K562 (cell line): ENCODE data around the gene ROS1.

Source experiments
- C11orf30 ChIP-seq: fragments of 450-650 bp; IDR thresholded peaks from 2 replicates; pipeline ENCODE4 v1.6.1; 2016; ENCODE audit warnings: low read depth, mild to moderate bottlenecking
- FOXA1 ChIP-seq: fragments of 450-650 bp; IDR thresholded peaks from 2 replicates; pipeline ENCODE4 v1.6.1; 2016; ENCODE audit warnings: mild to moderate bottlenecking, borderline replicate concordance
- GABPA ChIP-seq: fragments of 200-800 bp; sonication (Bioruptor generic); conservative IDR thresholded peaks from 2 replicates; pipeline ENCODE4 v1.6.1; 2016; ENCODE audit warnings: low read depth, missing genetic modification characterization, missing compliant biosample characterization
- JUN ChIP-seq, 2 experiments: sonication (generic) in 1 of 2; formaldehyde crosslinking in 1 of 2; IDR thresholded peaks; 2 replicates each; pipeline versions ENCODE4 v1.6.1 to v1.8.0; 2012 to 2022; ENCODE audit warnings: borderline replicate concordance in 2 of 2, mild to moderate bottlenecking in 2 of 2, improper control_type of control experiment in 1 of 2, low read depth in 1 of 2, low read length in 1 of 2, missing genetic modification reagents in 1 of 2
- KAT8 ChIP-seq: fragments of 450-650 bp; IDR thresholded peaks from 2 replicates; pipeline ENCODE4 v1.6.1; 2016; ENCODE audit warnings: low read depth, mild to moderate bottlenecking
- LEF1 ChIP-seq: fragments of 450-650 bp; IDR thresholded peaks from 2 replicates; pipeline ENCODE4 v1.6.1; 2016; ENCODE audit warnings: mild to moderate bottlenecking
- NCOA6 ChIP-seq: fragments of 450-650 bp; IDR thresholded peaks from 2 replicates; pipeline ENCODE4 v1.6.1; 2017; ENCODE audit warnings: mild to moderate bottlenecking
- NR2C1 ChIP-seq, 2 experiments: fragments of 450-650 bp; IDR thresholded peaks; 2 replicates each; pipeline ENCODE4 v1.6.1; 2017; ENCODE audit warnings: mild to moderate bottlenecking in 2 of 2, antibody characterized with exemption in 1 of 2, inconsistent platforms in 1 of 2, missing compliant biosample characterization in 1 of 2, missing genetic modification characterization in 1 of 2
- RFX1 ChIP-seq: fragments of 450-650 bp; IDR thresholded peaks from 2 replicates; pipeline ENCODE4 v1.6.1; 2016; ENCODE audit warnings: mild to moderate bottlenecking, moderate library complexity
- ZSCAN29 ChIP-seq: fragments of 450-650 bp; IDR thresholded peaks from 2 replicates; pipeline ENCODE4 v1.6.1; 2017
- TF ChIP-seq, protein P1 (sequence below): conservative IDR thresholded peaks from 2 replicates; pipeline ENCODE4 v1.6.1; 2011; ENCODE audit warnings: low read depth, mild to moderate bottlenecking, low read length; ENCODE audit not compliant: control insufficient read depth
- TF ChIP-seq, protein P2 (sequence below): fragments of 250-450 bp; sonication (Bioruptor Pico); IDR thresholded peaks from 2 replicates; pipeline ENCODE4 v1.4.0; 2020; ENCODE audit warnings: mild to moderate bottlenecking, moderate library complexity
- TF ChIP-seq, protein P3 (sequence below), 3 experiments: IDR thresholded peaks in 2 of 3; conservative IDR thresholded peaks in 1 of 3; 2 replicates each; pipeline ENCODE4 v1.5.1; 2011 to 2012; ENCODE audit warnings: low read length in 3 of 3, mild to moderate bottlenecking in 3 of 3, control low read depth in 2 of 3, improper control_type of control experiment in 1 of 3, inconsistent platforms in 1 of 3, low read depth in 1 of 3, mixed read lengths in 1 of 3, moderate library complexity in 1 of 3; ENCODE audit not compliant: insufficient read depth in 2 of 3

DNA sequence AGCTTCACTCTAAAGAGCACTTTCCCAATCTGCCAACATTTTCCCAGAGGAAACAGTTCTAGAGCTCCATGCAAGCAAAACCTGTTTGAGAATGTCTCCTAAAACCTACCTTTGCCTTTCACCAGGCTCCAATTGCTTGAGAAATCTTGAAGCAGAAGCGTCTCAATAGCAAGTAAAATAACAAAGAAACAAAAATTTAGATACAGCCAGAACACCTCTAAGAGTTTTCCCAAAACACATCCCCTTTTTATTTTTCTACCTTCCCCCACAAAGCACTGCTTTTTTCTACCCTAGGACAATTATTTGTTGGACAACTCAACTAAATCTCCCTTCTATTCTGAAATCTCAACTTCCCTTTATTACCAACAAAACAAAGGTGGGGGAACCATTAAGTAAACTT is 156.8 kb downstream of the ROS1 start:
- TF ChIP-seq GABPA (tag) (no peak), FOXA1 (no peak), RFX1 (no peak), JUN (IDR thresholded peaks at IDR 0.05; ENCODE audit: borderline replicate concordance, low read depth, low read length) (no peak), JUN (CRISPR knock-in tag; IDR thresholded peaks at IDR 0.05; ENCODE audit: borderline replicate concordance) (no peak), C11orf30 (no peak), ZSCAN29 (no peak), KAT8 (no peak), LEF1 (no peak), NCOA6 (no peak), NR2C1 (IDR thresholded peaks at IDR 0.05) (no peak), NR2C1 (tag; IDR thresholded peaks at IDR 0.05) (no peak)
- TF ChIP-seq, protein P1, sequence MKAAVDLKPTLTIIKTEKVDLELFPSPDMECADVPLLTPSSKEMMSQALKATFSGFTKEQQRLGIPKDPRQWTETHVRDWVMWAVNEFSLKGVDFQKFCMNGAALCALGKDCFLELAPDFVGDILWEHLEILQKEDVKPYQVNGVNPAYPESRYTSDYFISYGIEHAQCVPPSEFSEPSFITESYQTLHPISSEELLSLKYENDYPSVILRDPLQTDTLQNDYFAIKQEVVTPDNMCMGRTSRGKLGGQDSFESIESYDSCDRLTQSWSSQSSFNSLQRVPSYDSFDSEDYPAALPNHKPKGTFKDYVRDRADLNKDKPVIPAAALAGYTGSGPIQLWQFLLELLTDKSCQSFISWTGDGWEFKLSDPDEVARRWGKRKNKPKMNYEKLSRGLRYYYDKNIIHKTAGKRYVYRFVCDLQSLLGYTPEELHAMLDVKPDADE, result no peak
- TF ChIP-seq, protein P2, sequence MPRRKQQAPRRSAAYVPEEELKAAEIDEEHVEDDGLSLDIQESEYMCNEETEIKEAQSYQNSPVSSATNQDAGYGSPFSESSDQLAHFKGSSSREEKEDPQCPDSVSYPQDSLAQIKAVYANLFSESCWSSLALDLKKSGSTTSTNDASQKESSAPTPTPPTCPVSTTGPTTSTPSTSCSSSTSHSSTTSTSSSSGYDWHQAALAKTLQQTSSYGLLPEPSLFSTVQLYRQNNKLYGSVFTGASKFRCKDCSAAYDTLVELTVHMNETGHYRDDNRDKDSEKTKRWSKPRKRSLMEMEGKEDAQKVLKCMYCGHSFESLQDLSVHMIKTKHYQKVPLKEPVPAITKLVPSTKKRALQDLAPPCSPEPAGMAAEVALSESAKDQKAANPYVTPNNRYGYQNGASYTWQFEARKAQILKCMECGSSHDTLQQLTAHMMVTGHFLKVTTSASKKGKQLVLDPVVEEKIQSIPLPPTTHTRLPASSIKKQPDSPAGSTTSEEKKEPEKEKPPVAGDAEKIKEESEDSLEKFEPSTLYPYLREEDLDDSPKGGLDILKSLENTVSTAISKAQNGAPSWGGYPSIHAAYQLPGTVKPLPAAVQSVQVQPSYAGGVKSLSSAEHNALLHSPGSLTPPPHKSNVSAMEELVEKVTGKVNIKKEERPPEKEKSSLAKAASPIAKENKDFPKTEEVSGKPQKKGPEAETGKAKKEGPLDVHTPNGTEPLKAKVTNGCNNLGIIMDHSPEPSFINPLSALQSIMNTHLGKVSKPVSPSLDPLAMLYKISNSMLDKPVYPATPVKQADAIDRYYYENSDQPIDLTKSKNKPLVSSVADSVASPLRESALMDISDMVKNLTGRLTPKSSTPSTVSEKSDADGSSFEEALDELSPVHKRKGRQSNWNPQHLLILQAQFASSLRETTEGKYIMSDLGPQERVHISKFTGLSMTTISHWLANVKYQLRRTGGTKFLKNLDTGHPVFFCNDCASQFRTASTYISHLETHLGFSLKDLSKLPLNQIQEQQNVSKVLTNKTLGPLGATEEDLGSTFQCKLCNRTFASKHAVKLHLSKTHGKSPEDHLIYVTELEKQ (CRISPR knock-in tag), result no peak
- TF ChIP-seq, protein P3, sequence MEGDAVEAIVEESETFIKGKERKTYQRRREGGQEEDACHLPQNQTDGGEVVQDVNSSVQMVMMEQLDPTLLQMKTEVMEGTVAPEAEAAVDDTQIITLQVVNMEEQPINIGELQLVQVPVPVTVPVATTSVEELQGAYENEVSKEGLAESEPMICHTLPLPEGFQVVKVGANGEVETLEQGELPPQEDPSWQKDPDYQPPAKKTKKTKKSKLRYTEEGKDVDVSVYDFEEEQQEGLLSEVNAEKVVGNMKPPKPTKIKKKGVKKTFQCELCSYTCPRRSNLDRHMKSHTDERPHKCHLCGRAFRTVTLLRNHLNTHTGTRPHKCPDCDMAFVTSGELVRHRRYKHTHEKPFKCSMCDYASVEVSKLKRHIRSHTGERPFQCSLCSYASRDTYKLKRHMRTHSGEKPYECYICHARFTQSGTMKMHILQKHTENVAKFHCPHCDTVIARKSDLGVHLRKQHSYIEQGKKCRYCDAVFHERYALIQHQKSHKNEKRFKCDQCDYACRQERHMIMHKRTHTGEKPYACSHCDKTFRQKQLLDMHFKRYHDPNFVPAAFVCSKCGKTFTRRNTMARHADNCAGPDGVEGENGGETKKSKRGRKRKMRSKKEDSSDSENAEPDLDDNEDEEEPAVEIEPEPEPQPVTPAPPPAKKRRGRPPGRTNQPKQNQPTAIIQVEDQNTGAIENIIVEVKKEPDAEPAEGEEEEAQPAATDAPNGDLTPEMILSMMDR (IDR thresholded peaks at IDR 0.05 in 2 of 3, conservative IDR thresholded peaks at IDR 0.05 in 1 of 3; ENCODE audit: insufficient read depth in 2 of 3, low read depth in 1 of 3, low read length in 3 of 3), result no peak
